ENCODE results near the gene CFAP61. TPM values are rescaled to one million over a fixed set of nuclear protein-coding genes. Genes with fewer than 3 reads are reported as not detected.

CFAP61 gene
- total RNA-seq, 1 experiment from 2014 or later = 0.61 TPM

DNA sequence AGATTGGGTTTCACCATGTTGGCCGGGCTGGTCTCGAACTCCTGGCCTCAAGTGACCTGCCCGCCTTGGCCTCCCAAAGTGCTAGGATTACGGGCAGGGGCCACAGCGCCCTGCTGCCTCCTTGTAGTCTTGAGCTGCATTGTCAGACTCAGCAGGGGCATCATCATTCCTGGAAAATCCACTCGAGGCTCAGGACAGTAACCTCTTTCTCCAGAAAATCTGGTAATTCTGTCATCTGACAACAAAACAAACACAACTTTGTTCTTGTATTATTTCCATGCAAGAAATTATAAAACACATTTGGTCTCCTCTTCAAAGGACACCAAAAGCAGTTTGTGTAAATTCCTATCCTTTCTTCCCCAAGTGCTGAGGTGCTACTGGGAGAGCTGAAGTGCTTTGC, 178.4 kb downstream of the CFAP61 start:
- DNase-seq (ENCODE audit: low spot score) = no peak
- CTCF ChIA-PET = interaction anchor here (1.0 to 1.1 kb wide), 2 partner anchors 18 to 47 kb away, joined by 3 read pairs; no protein-coding TSS in a partner anchor
- no peak overlapping the region for H3K27ac Mint-ChIP-seq

DNA sequence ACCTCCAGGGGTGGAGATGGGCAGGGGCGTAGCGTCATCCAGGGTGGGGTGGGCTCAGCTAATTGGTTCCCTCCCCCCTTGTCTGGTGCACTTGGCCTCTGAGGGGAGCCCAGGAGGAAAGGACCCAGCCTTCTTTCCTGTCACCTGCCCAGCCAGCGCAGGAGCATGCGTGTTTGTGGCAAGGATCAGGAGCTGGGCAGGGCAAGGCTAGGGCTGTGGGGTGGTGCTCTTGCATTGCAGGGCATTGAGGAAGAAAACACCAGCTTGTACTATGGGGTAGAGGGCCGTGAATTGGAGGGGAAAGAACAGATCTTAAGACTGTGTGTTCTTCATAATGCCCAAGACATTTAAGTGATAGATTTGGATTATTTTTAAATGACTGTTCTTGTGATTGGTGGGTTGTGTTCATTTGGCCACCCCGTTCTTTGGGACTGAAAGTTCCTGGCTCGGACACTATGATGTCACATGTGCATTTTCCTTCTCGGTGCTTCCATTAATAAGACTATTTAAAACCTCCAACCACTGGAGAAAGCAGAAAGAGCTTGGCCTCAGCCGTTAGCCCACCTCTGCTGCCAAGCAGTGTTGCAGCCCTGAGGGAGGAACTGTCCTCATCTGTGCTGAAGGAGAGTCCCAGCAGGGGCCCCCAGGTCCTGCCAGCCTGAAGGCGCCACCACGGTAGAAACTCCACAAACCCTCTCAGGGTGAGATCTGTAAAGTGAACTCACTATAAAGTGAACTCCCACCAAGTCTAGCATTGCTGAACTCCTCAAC, 179.4 kb downstream of the CFAP61 start:
- DNase-seq (ENCODE audit: low spot score) (no peak), ATAC-seq (no peak)
- H3K27me3 Mint-ChIP-seq (ENCODE audit: low read depth) = peaks cover 7% of the 10 kb centered on the region; the same call in 1 of the 2 replicates
- CTCF ChIA-PET = interaction anchor here (1.0 to 1.1 kb wide), 2 partner anchors 19 to 48 kb away, joined by 3 read pairs; no protein-coding TSS in a partner anchor
- H3K27ac Mint-ChIP-seq = 0 out of 2 replicates have a peak overlapping the region, but pooled peaks have one; percentile 24
- 0 out of 2 replicates have a peak, but pooled peaks cover 2% of the 10 kb centered on the region for H3K36me3 Mint-ChIP-seq
- H3K9me3 Mint-ChIP-seq = peaks cover 16% of the 10 kb centered on the region
- H3K4me1 Mint-ChIP-seq = peaks cover 12% of the 10 kb centered on the region
- H3K4me3 Mint-ChIP-seq = no peak overlapping the region
- POLR2A ChIA-PET = no interaction called here
- TF ChIP-seq CDX4 (CRISPR knock-in tag; IDR thresholded peaks at IDR 0.05; ENCODE audit: borderline replicate concordance) (no peak), CBFB (CRISPR knock-in tag; IDR thresholded peaks at IDR 0.05; ENCODE audit: low read depth) (no peak), PREB (CRISPR knock-in tag; IDR thresholded peaks at IDR 0.05; ENCODE audit: borderline replicate concordance) (no peak), ARID4B (CRISPR knock-in tag; IDR thresholded peaks at IDR 0.05; ENCODE audit: borderline replicate concordance) (no peak), RORB (CRISPR knock-in tag; IDR thresholded peaks at IDR 0.05) (no peak), ZNF532 (CRISPR knock-in tag; IDR thresholded peaks at IDR 0.05; ENCODE audit: borderline replicate concordance) (no peak), ZNF121 (CRISPR knock-in tag; IDR thresholded peaks at IDR 0.05) (no peak), ATF3 (CRISPR knock-in tag; conservative IDR thresholded peaks at IDR 0.05) (no peak)
- TF ChIP-seq, protein P1, sequence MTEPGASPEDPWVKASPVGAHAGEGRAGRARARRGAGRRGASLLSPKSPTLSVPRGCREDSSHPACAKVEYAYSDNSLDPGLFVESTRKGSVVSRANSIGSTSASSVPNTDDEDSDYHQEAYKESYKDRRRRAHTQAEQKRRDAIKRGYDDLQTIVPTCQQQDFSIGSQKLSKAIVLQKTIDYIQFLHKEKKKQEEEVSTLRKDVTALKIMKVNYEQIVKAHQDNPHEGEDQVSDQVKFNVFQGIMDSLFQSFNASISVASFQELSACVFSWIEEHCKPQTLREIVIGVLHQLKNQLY (CRISPR knock-in tag; IDR thresholded peaks at IDR 0.05) = no peak

More for the DNA sequence above, 178.4 kb downstream of the CFAP61 start:
- ATAC-seq = no peak
- Mint-ChIP-seq H3K4me3 (no peak overlapping the region), H3K36me3 (0 out of 2 replicates have a peak, but pooled peaks cover 2% of the 10 kb centered on the region), H3K4me1 (peaks cover 12% of the 10 kb centered on the region), H3K27me3 (ENCODE audit: low read depth) (peaks cover 7% of the 10 kb centered on the region; the same call in 1 of the 2 replicates), H3K9me3 (peaks cover 18% of the 10 kb centered on the region)
- POLR2A ChIA-PET = no interaction called here
- TF ChIP-seq, protein P2, sequence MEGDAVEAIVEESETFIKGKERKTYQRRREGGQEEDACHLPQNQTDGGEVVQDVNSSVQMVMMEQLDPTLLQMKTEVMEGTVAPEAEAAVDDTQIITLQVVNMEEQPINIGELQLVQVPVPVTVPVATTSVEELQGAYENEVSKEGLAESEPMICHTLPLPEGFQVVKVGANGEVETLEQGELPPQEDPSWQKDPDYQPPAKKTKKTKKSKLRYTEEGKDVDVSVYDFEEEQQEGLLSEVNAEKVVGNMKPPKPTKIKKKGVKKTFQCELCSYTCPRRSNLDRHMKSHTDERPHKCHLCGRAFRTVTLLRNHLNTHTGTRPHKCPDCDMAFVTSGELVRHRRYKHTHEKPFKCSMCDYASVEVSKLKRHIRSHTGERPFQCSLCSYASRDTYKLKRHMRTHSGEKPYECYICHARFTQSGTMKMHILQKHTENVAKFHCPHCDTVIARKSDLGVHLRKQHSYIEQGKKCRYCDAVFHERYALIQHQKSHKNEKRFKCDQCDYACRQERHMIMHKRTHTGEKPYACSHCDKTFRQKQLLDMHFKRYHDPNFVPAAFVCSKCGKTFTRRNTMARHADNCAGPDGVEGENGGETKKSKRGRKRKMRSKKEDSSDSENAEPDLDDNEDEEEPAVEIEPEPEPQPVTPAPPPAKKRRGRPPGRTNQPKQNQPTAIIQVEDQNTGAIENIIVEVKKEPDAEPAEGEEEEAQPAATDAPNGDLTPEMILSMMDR (IDR thresholded peaks at IDR 0.05) = no peak
- TF ChIP-seq, protein P3, sequence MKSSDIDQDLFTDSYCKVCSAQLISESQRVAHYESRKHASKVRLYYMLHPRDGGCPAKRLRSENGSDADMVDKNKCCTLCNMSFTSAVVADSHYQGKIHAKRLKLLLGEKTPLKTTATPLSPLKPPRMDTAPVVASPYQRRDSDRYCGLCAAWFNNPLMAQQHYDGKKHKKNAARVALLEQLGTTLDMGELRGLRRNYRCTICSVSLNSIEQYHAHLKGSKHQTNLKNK (CRISPR knock-in tag; IDR thresholded peaks at IDR 0.05) = no peak
- no peak for TF ChIP-seq ZNF232 (CRISPR knock-in tag; IDR thresholded peaks at IDR 0.05)
- TF ChIP-seq SMAD3 (CRISPR knock-in tag; IDR thresholded peaks at IDR 0.05; ENCODE audit: borderline replicate concordance) = no peak
- TF ChIP-seq, protein P4, sequence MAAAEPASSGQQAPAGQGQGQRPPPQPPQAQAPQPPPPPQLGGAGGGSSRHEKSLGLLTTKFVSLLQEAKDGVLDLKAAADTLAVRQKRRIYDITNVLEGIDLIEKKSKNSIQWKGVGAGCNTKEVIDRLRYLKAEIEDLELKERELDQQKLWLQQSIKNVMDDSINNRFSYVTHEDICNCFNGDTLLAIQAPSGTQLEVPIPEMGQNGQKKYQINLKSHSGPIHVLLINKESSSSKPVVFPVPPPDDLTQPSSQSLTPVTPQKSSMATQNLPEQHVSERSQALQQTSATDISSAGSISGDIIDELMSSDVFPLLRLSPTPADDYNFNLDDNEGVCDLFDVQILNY (CRISPR knock-in tag; IDR thresholded peaks at IDR 0.05) = no peak
- no peak for TF ChIP-seq EMX1 (CRISPR knock-in tag; IDR thresholded peaks at IDR 0.05)
- TF ChIP-seq ZNF671 (CRISPR knock-in tag; IDR thresholded peaks at IDR 0.05) = no peak
